Kasumi-1 (cell line): ENCODE data around the gene PPP3R2.
"Not testable (repeated sequence)": the region's sequence is repeated elsewhere in the genome, so short reads cannot be mapped to it uniquely, and the experiment has no call there.

ENCODE experiments used
- DNase-seq, 2 experiments: peaks; one replicate each; lab custom pipeline; 2025; lab: John Stamatoyannopoulos, UW

The PPP3R2 gene

GRCh38 chr9:101594796-101595195 is at the start of gene PPP3R2:
PPP3R2 (minus strand) TSS chr9:101594969; CDS start chr9:101594921, 48 bp downstream.
- DNase-seq, result no peak

- DNase-seq, result no peak
Measured at GRCh38 chr9:101639785-101640665, 45.3 kb upstream of the PPP3R2 start.

- no peak for DNase-seq
Measured at GRCh38 chr9:101639311-101639710, 44.5 kb upstream of the PPP3R2 start.

GRCh38 chr9:101636247-101636646 is 41.5 kb upstream of the PPP3R2 start:
- DNase-seq, result no peak

- no peak for DNase-seq
Measured at GRCh38 chr9:101635473-101635872, 40.7 kb upstream of the PPP3R2 start.

GRCh38 chr9:101634741-101635409 is 40.1 kb upstream of the PPP3R2 start:
- DNase-seq, result no peak

GRCh38 chr9:101632611-101633010 is 37.8 kb upstream of the PPP3R2 start:
- DNase-seq, result no peak

GRCh38 chr9:101631892-101632291 is 37.1 kb upstream of the PPP3R2 start:
- no peak for DNase-seq

GRCh38 chr9:101629636-101630035 is 34.9 kb upstream of the PPP3R2 start:
- no peak for DNase-seq

- peak in 1 of 2 experiments; percentile 15 for DNase-seq
Measured at GRCh38 chr9:101628173-101628572, 33.4 kb upstream of the PPP3R2 start.

GRCh38 chr9:101626295-101626694 is 31.5 kb upstream of the PPP3R2 start:
- no peak for DNase-seq

- DNase-seq, result no peak
Measured at GRCh38 chr9:101625876-101626275, 31.1 kb upstream of the PPP3R2 start.

- no peak for DNase-seq
Measured at GRCh38 chr9:101620452-101620851, 25.7 kb upstream of the PPP3R2 start.

- DNase-seq, result no peak
Measured at GRCh38 chr9:101618698-101619097, 23.9 kb upstream of the PPP3R2 start.

GRCh38 chr9:101605547-101605946 is 10.8 kb upstream of the PPP3R2 start:
- DNase-seq, result no peak

- DNase-seq, result no peak
Measured at GRCh38 chr9:101604296-101604695, 9.5 kb upstream of the PPP3R2 start.

GRCh38 chr9:101601904-101602765 is 7.4 kb upstream of the PPP3R2 start:
- DNase-seq, result peak; percentile 61 to 68

GRCh38 chr9:101593345-101593744 is 1.4 kb downstream of the PPP3R2 start:
- DNase-seq, result no peak

GRCh38 chr9:101592788-101593187 is 2.0 kb downstream of the PPP3R2 start:
- DNase-seq, result no peak

GRCh38 chr9:101591787-101592446 is 2.9 kb downstream of the PPP3R2 start:
- DNase-seq, result no peak

GRCh38 chr9:101590901-101591300 is 3.9 kb downstream of the PPP3R2 start:
- DNase-seq, result no peak

- not testable (repeated sequence) for DNase-seq
Measured at GRCh38 chr9:101590074-101590473, 4.7 kb downstream of the PPP3R2 start.
